IPS-NIHi11 (cell line): ENCODE measurements around the gene ZNF618.

Experiments
- DNase-seq: peaks from one replicate; pipeline ENCODE4 v3.0.0; 2012; ENCODE audit warnings: mixed read lengths, low spot score

The ZNF618 gene

DNA sequence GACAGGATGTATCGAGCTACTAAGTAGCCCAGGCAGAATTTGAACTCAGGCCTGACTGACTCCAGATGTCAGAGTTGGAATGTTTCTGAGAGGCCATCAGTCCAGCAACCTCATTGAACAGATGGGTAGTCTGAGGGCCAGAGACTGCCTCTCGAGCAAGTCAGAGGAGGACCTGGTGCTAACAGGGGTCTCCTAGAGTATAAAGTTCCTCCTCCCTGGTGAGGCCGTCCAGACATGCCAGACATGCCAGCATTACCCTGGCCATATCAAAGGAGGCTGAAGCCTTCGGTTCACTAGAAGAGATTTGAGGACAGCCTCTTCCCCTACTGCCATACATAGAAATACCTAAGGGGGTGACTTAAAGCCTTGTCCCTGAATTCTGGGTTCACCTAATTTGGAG, 81.2 kb downstream of the ZNF618 start:
- no peak for DNase-seq

DNA sequence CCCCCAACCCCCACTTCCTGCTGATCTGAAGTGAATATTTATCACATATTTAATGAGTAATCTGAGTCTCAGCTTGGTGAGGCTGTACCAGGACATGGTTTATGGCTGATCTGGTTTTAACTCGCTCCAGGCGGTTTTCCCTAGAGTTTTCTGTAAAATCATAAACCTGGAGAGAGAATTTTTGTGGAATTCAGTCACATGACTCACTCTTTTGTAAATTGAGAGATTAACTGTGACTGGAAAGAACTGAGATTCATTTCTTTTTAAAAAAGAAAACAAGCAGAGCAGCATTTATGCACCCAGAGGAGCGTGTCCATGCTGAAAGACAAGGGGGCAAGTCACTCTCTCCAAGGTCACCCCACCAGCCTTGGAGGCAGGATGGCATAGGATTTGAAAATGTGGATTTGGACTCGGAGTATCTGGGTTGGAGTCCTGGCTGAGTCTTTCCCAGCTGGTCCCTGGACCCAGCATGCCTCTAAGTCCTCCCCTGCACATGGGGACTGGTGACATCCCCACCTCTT, 81.8 kb downstream of the ZNF618 start:
- no peak for DNase-seq

DNA sequence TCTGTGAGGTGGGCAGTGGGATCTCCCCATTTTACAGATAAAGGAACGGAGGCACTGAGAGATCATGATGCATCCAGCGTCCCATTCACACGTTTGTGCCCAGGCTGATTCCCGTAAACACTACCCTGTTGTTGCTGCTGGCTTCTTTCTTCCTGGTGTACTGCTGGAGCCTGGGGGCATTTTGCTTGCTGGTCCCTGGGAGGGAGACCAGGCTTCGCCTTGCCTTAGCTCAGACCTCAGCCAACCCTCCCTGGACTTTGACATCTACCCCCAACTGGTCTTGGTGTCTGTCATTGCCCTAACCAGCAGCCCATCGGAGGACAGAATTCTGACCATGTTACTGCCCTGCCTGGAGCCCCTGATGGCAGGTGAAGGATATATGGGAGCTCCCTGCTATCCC, 82.4 kb downstream of the ZNF618 start:
- DNase-seq = no peak

DNA sequence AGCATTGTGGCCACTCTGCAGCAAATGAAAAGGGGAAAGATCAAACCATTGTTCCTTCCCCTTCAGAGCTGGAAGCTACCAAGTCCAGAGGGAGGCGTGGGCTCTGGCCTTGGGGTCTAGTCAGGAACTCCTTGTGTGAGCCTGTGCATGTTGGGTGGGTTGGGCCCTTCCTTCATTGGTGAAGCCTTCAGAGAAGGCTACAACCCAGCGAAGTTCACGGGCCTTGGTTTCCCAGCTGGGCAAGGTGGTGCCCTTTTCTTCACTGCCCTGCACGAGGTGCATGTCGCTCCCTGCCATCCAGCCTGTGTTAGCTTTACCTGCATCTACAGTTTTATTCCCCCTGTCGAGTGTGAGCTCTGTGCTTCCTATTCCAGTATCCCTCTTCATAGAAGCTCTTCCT, 84.7 kb downstream of the ZNF618 start:
- DNase-seq = no peak

DNA sequence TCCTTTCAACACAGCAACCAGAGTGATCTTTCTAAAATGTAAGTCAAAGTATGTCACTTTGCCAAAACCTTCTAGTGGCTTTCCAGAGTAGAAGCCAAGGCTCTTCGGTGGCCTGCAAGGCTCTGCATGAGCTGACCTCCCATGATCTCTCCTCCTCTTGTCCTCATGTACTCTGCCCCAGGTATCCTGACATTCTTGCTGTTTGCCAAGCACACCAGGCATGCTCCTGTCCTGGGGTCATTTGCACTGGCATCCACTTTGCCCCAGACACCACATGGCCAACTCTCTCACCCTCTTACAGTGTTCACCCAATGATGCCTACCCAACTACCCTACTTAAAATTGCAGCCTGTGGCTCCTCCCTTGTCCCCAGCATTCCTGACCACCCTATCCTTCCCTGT, 86.3 kb downstream of the ZNF618 start:
- DNase-seq = no peak

DNA sequence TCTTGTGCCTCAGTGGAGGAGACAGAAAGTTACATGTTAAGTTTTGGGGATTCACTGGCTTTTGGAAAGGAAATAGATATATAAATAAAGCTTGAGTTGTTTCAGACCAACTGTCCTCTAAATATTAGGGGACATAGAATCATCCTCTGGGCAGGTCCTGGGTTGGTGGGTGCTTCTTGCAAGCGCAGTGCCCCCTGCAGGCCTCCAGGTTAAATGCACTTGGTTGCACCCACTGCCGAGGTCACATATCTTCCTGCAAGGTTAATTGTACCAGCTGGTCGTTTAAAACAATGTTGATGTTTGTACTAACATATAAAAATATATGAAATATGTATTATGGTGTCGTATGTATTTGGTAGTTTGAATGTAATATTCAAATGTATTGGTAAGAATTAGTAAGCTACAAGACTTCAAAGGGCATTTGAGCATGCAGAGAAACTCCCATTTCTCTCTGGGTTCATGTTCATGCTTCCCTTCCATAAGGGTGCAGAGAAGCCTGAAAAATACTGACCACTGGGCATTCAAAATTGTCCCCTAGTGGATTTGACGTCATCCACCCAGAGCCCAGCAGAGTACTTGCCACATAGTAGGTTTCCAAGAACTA, 87.0 kb downstream of the ZNF618 start:
- peak; percentile 79 for DNase-seq

DNA sequence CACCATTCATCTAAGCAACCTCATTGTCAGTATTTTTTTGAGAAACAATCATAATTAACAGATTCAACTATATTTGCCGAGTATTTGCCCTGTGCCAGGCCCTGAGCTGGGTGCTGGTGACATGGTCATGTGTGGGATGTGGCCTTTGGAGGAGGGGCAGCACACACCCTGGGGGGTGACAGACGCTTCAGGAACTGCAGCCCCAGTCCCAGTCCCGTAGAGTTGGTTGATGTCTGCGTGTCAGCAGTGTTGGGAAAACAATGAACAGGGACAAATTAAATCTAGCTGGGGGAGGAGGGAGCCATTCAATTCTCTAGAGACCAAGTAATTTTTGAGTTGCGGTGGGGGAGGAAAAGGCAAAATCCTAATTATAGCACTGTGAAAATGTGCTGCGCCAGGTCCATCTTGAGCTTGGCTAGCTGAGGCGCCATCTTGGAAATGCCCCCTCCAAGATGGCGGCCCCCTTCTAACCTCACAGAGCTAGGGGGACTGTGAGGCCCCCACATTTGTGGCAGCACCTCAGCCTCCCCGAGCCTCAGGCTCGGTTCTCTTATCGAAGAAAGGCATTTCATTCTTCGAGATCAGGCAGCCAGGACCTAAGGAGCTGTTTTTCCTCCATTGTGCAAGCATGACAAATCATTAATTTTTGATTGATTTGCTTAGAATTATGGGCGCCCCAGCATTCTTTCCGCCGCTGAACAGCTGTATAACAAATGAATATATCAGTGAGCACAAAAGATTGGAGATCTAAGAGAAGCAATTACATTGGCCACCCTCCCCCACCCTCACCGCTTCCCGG, 87.8 kb downstream of the ZNF618 start:
- no peak for DNase-seq

DNA sequence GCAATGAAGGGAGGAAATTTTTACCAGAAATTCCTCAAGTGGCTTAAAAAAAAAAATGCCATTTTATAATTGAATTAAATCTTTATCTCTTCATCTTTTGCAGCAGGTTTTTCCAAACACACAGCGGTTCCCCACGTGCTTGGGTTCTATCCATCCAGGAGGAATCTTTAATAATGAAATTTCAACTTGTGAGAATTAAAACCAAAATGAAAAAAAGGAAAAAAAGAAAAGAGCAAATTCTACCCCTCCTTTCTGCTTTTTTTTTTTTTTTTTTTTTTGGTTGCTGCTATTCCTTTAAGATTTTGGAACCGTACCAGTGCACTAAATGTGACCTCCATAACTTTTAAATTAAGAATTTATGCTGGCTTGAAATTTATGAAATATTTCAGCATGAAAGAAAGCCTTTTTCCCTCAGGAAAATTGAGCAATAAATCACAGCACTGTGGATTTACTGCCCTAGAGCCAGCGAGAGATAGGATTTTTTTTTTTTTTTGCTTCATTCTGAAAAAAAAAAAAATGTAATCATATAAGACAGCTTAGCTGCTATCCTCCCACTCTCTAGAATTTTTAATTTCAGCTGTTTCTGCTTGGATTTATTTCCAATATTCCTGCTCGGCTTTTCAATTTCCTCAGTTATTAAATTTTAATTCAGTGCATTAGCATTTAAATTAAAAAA, 88.5 kb downstream of the ZNF618 start:
- DNase-seq = no peak

DNA sequence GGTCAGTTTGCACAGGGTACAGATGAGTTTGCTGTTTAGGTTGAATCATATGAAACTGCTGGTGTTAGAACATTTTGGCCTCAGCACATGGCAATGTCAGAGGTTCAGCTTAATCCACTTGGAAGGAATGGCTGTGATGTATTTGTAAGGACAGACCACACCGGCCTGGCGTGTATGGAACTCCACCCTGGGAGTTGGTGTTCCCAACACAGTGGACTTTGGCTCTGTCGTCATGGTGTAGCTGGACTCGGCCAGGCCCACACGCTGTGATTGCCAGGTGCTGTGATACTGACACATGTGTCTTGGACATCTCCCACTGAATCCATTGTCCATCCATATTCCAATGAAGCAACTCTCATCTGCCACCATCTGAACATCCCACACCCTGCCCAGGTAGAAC, 90.3 kb downstream of the ZNF618 start:
- DNase-seq = no peak

DNA sequence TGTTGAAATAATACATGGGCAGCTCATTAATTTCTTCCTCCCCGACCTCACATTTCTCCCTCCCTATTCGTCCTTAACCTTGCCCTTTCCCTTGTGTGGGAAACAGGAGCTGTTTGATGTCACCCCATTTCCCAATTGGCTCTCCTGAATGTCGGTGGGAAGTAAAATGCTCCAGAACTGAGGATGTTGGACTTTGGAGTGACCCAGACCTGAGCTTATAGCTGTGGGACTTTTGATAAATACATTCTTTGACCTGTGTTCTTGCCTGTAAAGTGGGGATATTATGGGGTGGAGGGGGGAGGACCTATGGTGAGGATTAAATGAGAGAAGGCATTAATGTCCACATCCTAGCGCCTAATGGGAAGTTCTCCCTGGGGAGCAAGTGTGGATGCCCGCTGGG, 91.3 kb downstream of the ZNF618 start:
- DNase-seq = no peak

DNA sequence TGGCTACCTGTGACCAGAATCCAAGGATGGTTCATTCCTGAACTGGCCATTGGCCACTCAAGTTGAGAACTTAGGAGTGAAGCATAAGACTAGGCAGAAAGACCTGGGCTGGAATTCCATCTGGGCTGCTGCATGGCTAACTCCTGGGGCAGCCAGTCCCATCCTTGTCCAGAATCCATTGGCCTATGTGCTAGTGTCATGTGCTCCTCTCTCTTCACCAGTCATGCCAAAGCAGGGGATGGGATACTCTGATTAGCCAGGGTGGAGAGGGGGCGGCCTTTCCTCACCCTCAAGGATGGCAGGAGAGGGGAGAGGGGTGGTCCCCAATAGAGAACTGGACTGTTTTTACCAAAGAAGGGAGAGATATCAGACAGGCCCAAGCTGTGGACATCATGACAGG, 93.2 kb downstream of the ZNF618 start:
- no peak for DNase-seq

DNA sequence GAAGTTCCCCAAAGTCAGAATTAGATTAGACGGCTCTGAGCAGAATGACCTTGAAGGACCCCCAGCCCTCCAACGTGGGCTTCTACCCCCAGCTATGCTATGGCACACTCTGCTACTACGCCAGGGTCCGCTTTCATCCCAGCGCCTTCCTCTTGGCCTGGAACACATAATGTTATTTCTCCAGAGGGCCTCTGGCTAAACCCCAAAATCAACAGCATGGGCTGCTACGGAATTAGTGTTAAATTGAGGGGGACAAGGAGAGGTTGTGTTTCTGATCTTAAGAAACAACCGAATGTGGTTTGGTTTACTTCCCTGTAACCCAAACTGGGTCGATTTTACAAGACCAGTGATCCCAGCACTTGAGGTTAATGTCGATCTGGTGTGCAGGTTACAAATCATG, 97.1 kb downstream of the ZNF618 start:
- no peak for DNase-seq

DNA sequence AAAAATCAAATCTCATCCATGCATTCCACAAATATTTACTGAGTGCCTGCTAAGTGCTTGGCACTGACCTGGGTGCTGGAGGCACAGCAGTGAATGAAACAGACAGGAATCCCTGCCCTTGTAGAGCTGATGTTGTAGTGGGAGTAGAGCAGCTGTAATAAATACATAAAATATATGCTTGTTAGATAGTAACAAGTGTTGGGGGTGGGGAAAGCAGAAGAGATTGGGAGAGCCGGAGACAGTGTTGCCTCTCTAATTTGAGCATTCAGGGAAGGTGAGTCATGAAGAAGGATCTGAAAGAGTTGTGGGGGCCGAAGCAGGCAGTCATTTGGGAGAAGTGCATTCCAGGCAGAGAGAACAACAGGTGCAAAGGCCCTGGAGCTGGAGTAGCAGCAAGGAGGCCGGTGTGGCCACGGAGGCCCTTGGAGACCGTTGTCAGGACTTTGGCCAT, 97.9 kb downstream of the ZNF618 start:
- no peak for DNase-seq

DNA sequence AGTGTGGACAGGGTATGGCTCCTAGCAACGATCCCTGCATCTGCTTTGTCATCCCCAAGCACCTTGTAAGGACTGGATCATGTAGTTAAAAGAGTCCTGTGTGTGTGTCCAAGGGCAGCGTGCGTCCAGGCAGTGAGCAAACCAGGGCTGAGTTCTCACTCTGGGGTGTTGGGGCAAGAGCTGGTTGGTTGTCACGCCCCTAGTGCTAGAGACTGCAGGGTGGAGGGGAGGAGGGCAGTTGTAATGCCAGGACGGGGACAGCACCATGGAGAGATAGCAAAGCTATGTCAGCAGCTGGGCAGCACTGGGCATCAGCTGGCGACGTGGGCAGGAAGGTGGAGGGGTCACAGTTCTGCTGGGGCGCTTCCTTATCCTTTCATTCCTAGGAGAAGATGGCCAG, 100.8 kb downstream of the ZNF618 start:
- no peak for DNase-seq

DNA sequence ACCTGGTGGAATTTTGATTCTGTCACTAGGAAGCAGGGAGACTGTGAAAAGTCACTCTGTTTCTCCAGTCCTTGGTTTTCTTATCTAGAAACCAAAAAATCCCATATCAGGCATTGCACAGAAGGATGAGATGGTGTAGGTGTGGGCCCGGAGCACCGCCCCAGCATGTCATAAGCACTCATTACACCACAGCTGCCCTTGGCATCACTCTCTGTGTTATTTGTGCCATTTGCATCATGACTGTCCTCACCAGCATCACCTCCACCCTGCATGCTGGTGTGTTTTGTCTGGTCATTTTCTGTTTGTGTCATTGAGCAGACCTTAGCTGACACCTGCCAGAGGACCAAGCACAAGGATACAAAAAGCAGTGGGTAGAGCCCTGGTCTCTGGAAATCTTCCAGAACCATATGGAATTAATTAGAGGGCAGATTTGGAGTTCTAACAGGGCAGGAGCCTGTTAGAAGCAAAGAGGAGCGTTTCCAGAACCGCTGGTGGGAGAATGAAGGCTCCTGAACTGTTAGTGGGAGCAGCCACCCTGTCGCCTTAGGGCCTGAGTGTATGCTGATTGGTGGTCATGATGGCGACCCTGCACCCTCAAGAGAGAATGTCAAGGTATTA, 102.7 kb downstream of the ZNF618 start:
- DNase-seq = no peak

DNA sequence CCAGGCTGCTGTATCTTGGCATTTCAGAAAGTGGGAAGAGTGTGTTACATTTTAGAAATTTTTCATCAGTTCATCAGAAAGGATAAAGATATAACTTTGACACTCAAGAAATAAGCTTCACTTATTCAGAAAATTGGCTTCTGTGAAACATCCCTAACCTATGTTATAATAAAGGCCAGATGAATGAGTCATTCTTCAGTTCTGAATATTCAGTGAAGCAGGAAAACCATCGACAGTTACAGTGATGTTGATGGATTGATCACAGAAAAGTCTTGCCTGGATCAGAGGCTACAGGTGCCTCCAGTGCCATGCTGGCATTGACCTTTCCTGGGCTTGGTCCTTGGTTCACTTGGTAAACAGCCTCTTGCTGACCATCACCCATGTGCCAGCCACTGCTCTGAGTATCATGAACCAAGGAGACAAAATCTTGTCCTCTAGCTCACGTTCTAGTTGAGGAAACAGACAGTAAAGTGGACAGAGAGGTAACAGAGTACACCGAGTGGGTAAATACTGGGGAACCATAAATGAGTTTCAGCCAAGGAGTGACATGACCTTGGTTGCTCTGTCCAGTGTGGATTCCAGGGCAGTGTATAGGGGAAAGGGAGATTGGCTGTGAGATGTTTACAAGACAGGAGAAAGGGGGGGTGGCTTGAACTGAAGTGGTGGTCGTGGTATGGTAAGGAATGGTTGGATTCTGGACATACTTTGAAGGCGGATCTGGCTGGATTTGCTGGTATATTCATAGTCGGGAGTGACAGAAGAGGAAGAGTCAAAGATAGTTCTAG, 103.4 kb downstream of the ZNF618 start:
- no peak for DNase-seq

DNA sequence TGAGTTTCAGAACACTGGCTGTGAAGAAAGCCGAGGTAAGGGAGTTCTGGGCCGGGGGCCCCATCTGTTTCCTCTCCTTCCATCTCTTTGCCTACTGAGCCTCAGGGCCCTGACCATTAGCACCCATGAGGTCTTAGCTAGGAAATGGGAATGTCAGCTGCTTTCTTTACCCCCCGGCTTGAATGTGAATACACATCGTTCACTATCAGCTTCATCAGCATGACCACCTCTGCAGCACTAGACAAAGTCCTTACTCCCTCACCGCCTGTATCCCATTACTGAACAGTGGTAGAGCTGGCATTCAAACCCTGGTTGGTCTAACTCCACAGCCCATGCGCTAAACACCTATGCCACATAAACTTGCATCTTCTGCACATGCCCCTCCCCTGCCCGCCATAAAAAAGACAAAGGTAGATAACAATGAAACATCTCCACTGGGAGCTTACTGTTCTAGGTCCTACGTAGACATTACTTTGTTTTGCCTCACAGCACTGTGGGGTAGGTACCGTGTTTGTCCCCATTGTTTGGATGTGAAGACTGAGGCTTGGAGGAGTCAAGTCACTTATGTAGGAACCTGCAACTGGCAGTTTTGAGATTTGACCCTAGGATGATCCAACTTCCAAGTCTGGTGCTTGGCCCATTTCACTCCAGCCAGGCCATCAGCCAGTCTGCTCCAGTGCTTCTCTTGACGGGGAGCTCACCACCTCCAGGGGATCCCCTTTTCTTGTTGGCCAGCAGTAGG, 108.7 kb downstream of the ZNF618 start:
- no peak for DNase-seq

DNA sequence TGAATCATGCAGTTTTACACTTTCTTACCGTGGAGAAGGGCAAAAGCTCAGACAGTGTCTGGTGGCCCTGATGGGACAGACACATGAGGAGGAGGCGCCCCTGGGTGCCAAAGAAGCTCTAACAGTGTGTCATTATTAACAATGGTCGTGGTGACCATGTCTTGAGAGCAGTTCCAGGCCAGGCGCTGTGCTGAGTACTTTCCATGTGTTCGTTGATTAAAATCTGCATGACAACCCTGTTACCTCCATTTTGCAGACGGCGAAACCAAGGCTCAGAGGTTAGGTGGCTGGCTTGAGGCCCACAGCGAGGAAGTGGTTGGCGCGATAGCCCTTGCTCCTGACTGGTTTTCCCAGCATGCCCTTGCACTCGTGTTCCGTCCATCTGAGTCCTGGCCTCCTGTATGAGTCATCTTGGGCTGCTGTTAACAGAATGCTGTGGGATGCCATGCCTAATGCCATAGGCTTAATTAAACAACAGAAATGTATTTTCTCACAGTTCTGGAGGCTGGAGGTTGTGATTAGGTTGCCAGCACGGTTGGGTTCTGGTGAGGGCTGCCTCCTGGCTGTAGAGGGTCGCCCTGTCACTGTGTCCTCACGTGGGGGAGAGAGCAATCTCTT, 110.0 kb downstream of the ZNF618 start:
- DNase-seq = no peak

DNA sequence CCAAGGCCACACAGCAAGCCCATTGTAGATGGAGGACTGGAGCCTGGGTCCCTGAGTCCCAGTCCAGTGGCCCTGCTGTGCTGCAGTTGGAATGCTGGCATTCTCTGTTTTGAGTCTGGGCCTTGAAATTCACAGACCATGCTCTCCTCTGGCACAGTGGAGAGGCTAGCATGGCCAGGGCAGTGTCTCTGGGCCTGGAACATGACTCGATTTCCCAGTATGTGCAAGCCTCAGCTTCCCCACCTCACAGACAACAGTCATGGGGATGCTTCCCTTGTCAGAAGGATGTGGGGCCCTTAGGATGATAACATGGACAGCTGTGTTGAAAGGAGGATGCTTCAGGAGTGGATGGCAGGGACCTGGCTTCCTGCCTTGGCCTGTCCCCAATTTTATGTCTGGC, 110.8 kb downstream of the ZNF618 start:
- DNase-seq = no peak

DNA sequence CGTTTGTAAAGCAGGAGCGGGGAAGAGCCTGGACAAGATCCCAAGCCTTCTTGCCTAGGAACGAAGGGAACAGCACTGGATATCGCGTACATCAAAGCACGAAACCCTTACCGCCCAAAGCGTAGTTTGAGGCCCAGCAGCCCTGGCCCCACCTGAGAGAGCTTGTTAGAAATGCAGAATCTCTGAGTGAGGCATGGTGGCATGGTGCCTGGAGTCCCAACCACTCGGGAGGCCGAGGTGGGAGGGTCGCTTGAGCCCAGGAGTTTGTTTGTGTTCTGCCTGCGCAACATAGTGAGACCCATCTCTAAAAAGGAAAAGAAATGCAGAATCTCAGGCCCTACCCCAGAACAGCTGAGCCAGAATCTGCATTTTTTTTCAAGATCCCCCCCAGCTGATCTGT, 111.4 kb downstream of the ZNF618 start:
- no peak for DNase-seq
